CD14-positive monocyte (primary cell): Measurements from ENCODE around the gene C9orf50. TPM values are rescaled to one million over a fixed set of nuclear protein-coding genes. Genes with fewer than 3 reads are reported as not detected.
A peak's percentile ranks its signal among the peaks of the same experiment; 100 is the strongest.

Source experiments
- DNase-seq, 3 donors: peaks; one replicate each; pipeline ENCODE4 v3.0.0-alpha.2; 2011 to 2022
- H2AFZ ChIP-seq: 2 replicates; pipeline ENCODE4 v1.6.0; 2012; ENCODE audit warnings: mild to moderate bottlenecking, low read depth, low read length, inconsistent platforms; ENCODE audit not compliant: insufficient read depth, poor library complexity, severe bottlenecking
- H3K27ac ChIP-seq, 2 donors: 1 replicate in 1 of 2; 2 replicates in 1 of 2; pipeline ENCODE4 v1.5.1; 2012 to 2013; ENCODE audit warnings: low read length in 2 of 2, control low read depth in 1 of 2, inconsistent platforms in 1 of 2, low read depth in 1 of 2, mild to moderate bottlenecking in 1 of 2
- H3K27me3 ChIP-seq, 2 donors: one replicate each; pipeline versions ENCODE4 v1.6.0 to v1.6.1; 2011 to 2013; ENCODE audit warnings: low read length in 2 of 2; ENCODE audit not compliant: control insufficient read depth in 2 of 2, insufficient read depth in 2 of 2
- H3K36me3 ChIP-seq, 2 donors: replicated peaks in 1 of 2; 1 replicate in 1 of 2; 2 replicates in 1 of 2; pipeline versions ENCODE4 v1.5.1 to v1.6.1; 2012 to 2013; ENCODE audit warnings: low read length in 2 of 2, control low read depth in 1 of 2, inconsistent platforms in 1 of 2, mild to moderate bottlenecking in 1 of 2; ENCODE audit not compliant: insufficient read depth in 2 of 2, control insufficient read depth in 1 of 2
- H3K4me1 ChIP-seq, 2 donors: 1 replicate in 1 of 2; 2 replicates in 1 of 2; pipeline versions ENCODE4 v1.5.1 to v1.6.1; 2012 to 2013; ENCODE audit warnings: low read length in 2 of 2, control low read depth in 1 of 2, inconsistent platforms in 1 of 2, mild to moderate bottlenecking in 1 of 2, moderate library complexity in 1 of 2; ENCODE audit not compliant: insufficient read depth in 2 of 2, control insufficient read depth in 1 of 2
- H3K4me2 ChIP-seq: replicated peaks from 2 replicates; pipeline ENCODE3; 2012; ENCODE audit warnings: low read length, moderate library complexity, mild to moderate bottlenecking; ENCODE audit not compliant: poor library complexity, severe bottlenecking; ENCODE audit errors: extremely low read depth
- H3K4me3 ChIP-seq, 3 experiments: fragments of 200-600 bp in 1 of 3; sonication (generic) in 1 of 3; replicated peaks in 1 of 3; 1 replicate in 2 of 3; 2 replicates in 1 of 3; pipeline ENCODE4 v1.5.1; 2011 to 2013; ENCODE audit warnings: low read length in 3 of 3, mild to moderate bottlenecking in 3 of 3, control low read depth in 2 of 3, low read depth in 2 of 3, inconsistent platforms in 1 of 3, moderate library complexity in 1 of 3
- H3K79me2 ChIP-seq: 2 replicates; pipeline ENCODE4 v1.6.0; 2012; ENCODE audit warnings: mild to moderate bottlenecking, control low read depth, inconsistent platforms, low read length, moderate library complexity; ENCODE audit not compliant: insufficient read depth
- H3K9ac ChIP-seq: 2 replicates; pipeline ENCODE4 v1.6.0; 2017; ENCODE audit warnings: low read length, mild to moderate bottlenecking; ENCODE audit not compliant: insufficient read depth, poor library complexity, severe bottlenecking
- H3K9me3 ChIP-seq, 2 donors: replicated peaks in 1 of 2; 1 replicate in 1 of 2; 2 replicates in 1 of 2; pipeline versions ENCODE4 v1.5.1 to v1.6.1; 2012 to 2013; ENCODE audit warnings: low read length in 2 of 2, control low read depth in 1 of 2; ENCODE audit not compliant: control insufficient read depth in 1 of 2, insufficient read depth in 1 of 2
- H4K20me1 ChIP-seq: 2 replicates; pipeline ENCODE4 v1.6.0; 2012; ENCODE audit warnings: mild to moderate bottlenecking, low read length, control low read depth, moderate library complexity; ENCODE audit not compliant: insufficient read depth
- H3K27ac Mint-ChIP-seq, 7 donors: one replicate each; pipeline ENCODE4 v1.8.0; 2020; ENCODE audit warnings: mild to moderate bottlenecking in 7 of 7, mixed read lengths in 7 of 7, moderate library complexity in 6 of 7, inconsistent platforms in 2 of 7
- H3K27me3 Mint-ChIP-seq, 3 donors: one replicate each; pipeline ENCODE4 v1.8.0; 2021 to 2022; ENCODE audit warnings: low read depth in 3 of 3, mild to moderate bottlenecking in 3 of 3, mixed read lengths in 3 of 3, moderate library complexity in 3 of 3, inconsistent platforms in 1 of 3
- H3K36me3 Mint-ChIP-seq, 2 donors: one replicate each; pipeline ENCODE4 v1.8.0; 2020; ENCODE audit warnings: mixed read lengths in 2 of 2, inconsistent platforms in 1 of 2, mild to moderate bottlenecking in 1 of 2
- H3K4me1 Mint-ChIP-seq: one replicate; pipeline ENCODE4 v1.8.0; 2020; ENCODE audit warnings: mild to moderate bottlenecking, mixed read lengths
- H3K4me3 Mint-ChIP-seq, 2 donors: one replicate each; pipeline ENCODE4 v1.8.0; 2020; ENCODE audit warnings: mild to moderate bottlenecking in 2 of 2, mixed read lengths in 2 of 2, moderate library complexity in 1 of 2
- H3K9me3 Mint-ChIP-seq, 7 donors: one replicate each; pipeline ENCODE4 v1.8.0; 2020 to 2022; ENCODE audit warnings: mixed read lengths in 7 of 7, mild to moderate bottlenecking in 6 of 7, moderate library complexity in 6 of 7, inconsistent platforms in 2 of 7
- CTCF ChIP-seq: fragments of 200-600 bp; IDR thresholded peaks from one replicate; pipeline ENCODE4 v1.8.0; 2022; ENCODE audit warnings: antibody characterized with exemption, mild to moderate bottlenecking
- WGBS: methylation state at CpG from one replicate; pipeline ENCODE4 v1.1.5; 2013; ENCODE audit warnings: missing lambda C conversion rate; ENCODE audit not compliant: insufficient coverage; 5-methylcytosine and 5-hydroxymethylcytosine counted together
- intact Hi-C, 2 donors: fragments of 100-400 bp; cut with micrococcal nuclease; formaldehyde crosslinking; loops; one replicate each; pipeline versions ENCODE4 v1.15.0 to v1.15.1; 2023
- polyA plus RNA-seq, 3 donors: library from polyadenylated mRNA; depleted of rRNA in 1 of 3; unstranded in 2 of 3; stranded (reverse) in 1 of 3; fragments of 300-500 nt in 2 of 3; fragments of >200 nt in 1 of 3; fragmentation: Illumina TruSeq in 2 of 3; gene quantifications; 1 replicate in 2 of 3; 2 replicates in 1 of 3; pipeline ENCODE4 v1.2.3, GENCODE V29; 2012 to 2021

The C9orf50 gene
- polyA plus RNA-seq, 3 donors = not detected

GRCh38 chr9:129584136-129584535, 36.8 kb downstream of the C9orf50 start:
- intact Hi-C loops = no loop called here
- 86% methylated on average over 1 of the region's 1 CpG for WGBS
- H3K4me3 ChIP-seq = peak overlapping the region in 1 of 3 experiments; percentile 30
- H3K9ac ChIP-seq = no peak overlapping the region
- peak overlapping the region; percentile 81 for H2AFZ ChIP-seq
- peak; percentile 81 to 92 (median 87) for DNase-seq
- Mint-ChIP-seq H3K4me1 (peaks cover 27% of the 10 kb centered on the region), H3K4me3 (peak overlapping the region in 1 of 2 donors; percentile 56), H3K9me3 (peaks cover 0 to 2% (median 0%) of the 10 kb centered on the region in 7 donors), H3K27me3 (peaks cover 2 to 5% (median 4%) of the 10 kb centered on the region in 3 donors), H3K36me3 (no peaks in the 10 kb centered on the region), H3K27ac (peak overlapping the region; percentile 37 to 92 (median 81))
- TF ChIP-seq CTCF = no peak
- H3K36me3 ChIP-seq = no peaks in the 10 kb centered on the region
- H3K4me2 ChIP-seq = peak overlapping the region; percentile 5
- no peaks in the 10 kb centered on the region for H3K9me3 ChIP-seq
- no peaks in the 10 kb centered on the region for H3K27me3 ChIP-seq
- peaks cover 22% of the 10 kb centered on the region in 2 donors for H3K4me1 ChIP-seq
- peak overlapping the region; percentile 5 to 60 for H3K27ac ChIP-seq
- no peaks in the 10 kb centered on the region for H4K20me1 ChIP-seq
- no peaks in the 10 kb centered on the region for H3K79me2 ChIP-seq

- peak in 1 of 3 donors; percentile 45 for DNase-seq
- H3K9me3 ChIP-seq = no peaks in the 10 kb centered on the region
- Mint-ChIP-seq H3K4me1 (peaks cover 27% of the 10 kb centered on the region), H3K9me3 (peaks cover 0 to 2% (median 0%) of the 10 kb centered on the region in 7 donors), H3K27me3 (peaks cover 0 to 4% (median 2%) of the 10 kb centered on the region in 3 donors), H3K4me3 (no peak overlapping the region), H3K36me3 (no peaks in the 10 kb centered on the region), H3K27ac (peak overlapping the region in 5 of 7 donors; percentile 28 to 80 (median 48))
- H3K4me2 ChIP-seq = no peak overlapping the region
- H2AFZ ChIP-seq = peak overlapping the region; percentile 38
- H3K27me3 ChIP-seq = no peaks in the 10 kb centered on the region
- no peaks in the 10 kb centered on the region for H4K20me1 ChIP-seq
- no peak overlapping the region for H3K4me3 ChIP-seq
- intact Hi-C loops = no loop called here
- no peaks in the 10 kb centered on the region for H3K79me2 ChIP-seq
- no peaks in the 10 kb centered on the region for H3K36me3 ChIP-seq
- H3K4me1 ChIP-seq = peaks cover 22% of the 10 kb centered on the region in 2 donors
- TF ChIP-seq CTCF = no peak
- no peak overlapping the region for H3K9ac ChIP-seq
- peak overlapping the region in 1 of 2 donors; percentile 18 for H3K27ac ChIP-seq
- 78% methylated on average over 4 of the region's 10 CpGs for WGBS
These were observed 37.4 kb downstream of the C9orf50 start for GRCh38 chr9:129583308-129584038.
